Stimulated activated CD4-positive, alpha-beta T cell treated with anti-CD3 and anti-CD28 coated beads, Interleukin-15, amount 100 ng/mL, for 48 hours (primary cell): ENCODE results near the gene GJB5.

Experiments
- DNase-seq, 2 donors: peaks; one replicate each; pipeline ENCODE4 v3.0.0-alpha.2; 2020; ENCODE audit warnings: low read depth in 2 of 2

The GJB5 gene

GRCh38 chr1:34794790-34795180 is 39.9 kb downstream of the GJB5 start:
- DNase-seq, result no peak

- DNase-seq, result no peak
Measured at GRCh38 chr1:34795916-34796315, 41.1 kb downstream of the GJB5 start.

DNA sequence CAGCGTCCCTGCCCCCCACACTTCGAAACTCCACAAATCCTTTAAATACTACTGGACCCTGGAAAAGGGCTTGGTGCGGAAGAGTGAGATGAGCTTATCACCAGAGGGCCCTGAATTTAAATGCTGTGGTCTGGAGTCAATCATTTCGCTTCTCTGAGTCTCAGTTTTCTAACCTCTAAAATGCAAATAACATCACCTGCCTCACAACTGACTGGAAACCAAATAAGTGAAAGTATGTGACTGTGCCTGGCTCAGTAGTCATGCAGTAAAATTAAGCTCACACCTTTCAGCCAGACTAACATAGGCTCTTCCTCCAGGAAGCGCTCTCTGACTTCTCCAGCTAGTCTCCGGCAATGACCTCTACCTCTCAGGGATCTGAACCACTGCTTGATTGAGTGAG is 42.1 kb downstream of the GJB5 start:
- no peak for DNase-seq

GRCh38 chr1:34800214-34800613 is 45.4 kb downstream of the GJB5 start:
- no peak for DNase-seq

GRCh38 chr1:34803770-34804169 is 48.9 kb downstream of the GJB5 start:
- DNase-seq, result no peak

DNA sequence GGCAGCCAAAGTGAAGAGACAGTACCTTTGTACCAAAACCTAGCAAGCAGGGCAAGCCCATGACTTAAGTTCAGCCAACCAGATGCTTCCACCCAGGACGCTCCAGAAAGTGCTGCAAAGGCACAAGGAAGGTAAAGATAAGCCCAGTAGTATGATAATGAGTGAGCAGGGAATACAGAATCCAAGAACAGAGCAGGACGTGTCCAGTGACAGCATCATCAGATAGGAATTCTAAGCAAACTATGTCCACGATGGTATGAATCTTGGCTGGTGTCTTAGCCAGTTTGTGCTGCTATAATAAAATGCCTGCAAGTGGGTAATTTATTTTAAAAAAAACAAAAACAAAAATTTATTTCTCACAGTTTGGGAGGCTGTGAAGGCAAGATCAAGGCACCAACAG is 51.5 kb downstream of the GJB5 start:
- DNase-seq, result no peak
